OCI-LY1 (cell line): ENCODE data around the gene CAPG.

Source experiments
- H2AFZ ChIP-seq: fragments of 200-600 bp; sonication (generic), shearing (Covaris generic); 2 replicates; pipeline ENCODE4 v1.6.0; 2014; ENCODE audit warnings: antibody characterized with exemption, mild to moderate bottlenecking, low read length
- H3F3A ChIP-seq: fragments of 200-600 bp; sonication (generic), shearing (Covaris generic); 2 replicates; pipeline ENCODE4 v1.6.0; 2014; ENCODE audit warnings: mild to moderate bottlenecking, antibody characterized with exemption, low read length, moderate library complexity; ENCODE audit not compliant: insufficient read depth
- H3K27ac ChIP-seq: fragments of 200-600 bp; sonication (generic); 2 replicates; pipeline ENCODE4 v1.5.1; 2014; ENCODE audit warnings: low read length, mixed run types, mild to moderate bottlenecking, low read depth; ENCODE audit not compliant: poor library complexity, severe bottlenecking
- H3K27me3 ChIP-seq: fragments of 200-600 bp; sonication (generic); 2 replicates; pipeline ENCODE4 v1.6.0; 2014; ENCODE audit warnings: antibody characterized with exemption, mild to moderate bottlenecking, low read length, moderate library complexity; ENCODE audit not compliant: insufficient read depth
- H3K36me3 ChIP-seq: fragments of 200-600 bp; sonication (generic); 2 replicates; pipeline ENCODE4 v1.6.1; 2014; ENCODE audit warnings: mild to moderate bottlenecking, antibody characterized with exemption, low read length, moderate library complexity, mixed read lengths; ENCODE audit not compliant: insufficient read depth
- H3K4me1 ChIP-seq: fragments of 200-600 bp; sonication (generic); 2 replicates; pipeline ENCODE4 v1.5.1; 2014; ENCODE audit warnings: mild to moderate bottlenecking, low read length, moderate library complexity; ENCODE audit not compliant: insufficient read depth, severe bottlenecking
- H3K4me2 ChIP-seq: fragments of 200-600 bp; sonication (generic), shearing (Covaris generic); 2 replicates; pipeline ENCODE4 v1.6.1; 2014; ENCODE audit warnings: low read length
- H3K4me3 ChIP-seq: fragments of 200-600 bp; sonication (generic); 2 replicates; pipeline ENCODE4 v1.5.1; 2014; ENCODE audit warnings: low read length, low read depth, mild to moderate bottlenecking, mixed read lengths; ENCODE audit not compliant: poor library complexity, severe bottlenecking
- H3K79me2 ChIP-seq: fragments of 200-600 bp; shearing (Covaris generic); 2 replicates; pipeline ENCODE4 v1.6.1; 2016; ENCODE audit warnings: mixed run types, low read length, mixed read lengths; ENCODE audit not compliant: insufficient read depth
- H3K9ac ChIP-seq: fragments of 200-600 bp; sonication (generic), shearing (Covaris generic); 2 replicates; pipeline ENCODE4 v1.6.1; 2014; ENCODE audit warnings: mild to moderate bottlenecking, low read length, mixed read lengths
- H3K9me2 ChIP-seq: fragments of 200-600 bp; sonication (generic), shearing (Covaris generic); 2 replicates; pipeline ENCODE4 v1.6.1; 2014; ENCODE audit warnings: low read depth, mild to moderate bottlenecking, low read length, mixed read lengths
- H3K9me3 ChIP-seq: fragments of 200-600 bp; shearing (Covaris generic); 2 replicates; pipeline ENCODE4 v1.6.1; 2014; ENCODE audit warnings: low read length, mixed read lengths
- H4K20me1 ChIP-seq: fragments of 200-600 bp; sonication (generic), shearing (Covaris generic); 2 replicates; pipeline ENCODE4 v1.6.0; 2016; ENCODE audit warnings: mild to moderate bottlenecking, low read length; ENCODE audit not compliant: insufficient read depth
- EZH2 ChIP-seq: fragments of 200-600 bp; sonication (generic), shearing (Covaris generic); IDR thresholded peaks from 2 replicates; pipeline ENCODE4 v1.8.0; 2017; ENCODE audit warnings: borderline replicate concordance, mixed run types, mild to moderate bottlenecking, antibody characterized with exemption, low read length, moderate library complexity, mixed read lengths
- TF ChIP-seq, protein P1 (sequence below): fragments of 200-600 bp; sonication (generic), shearing (Covaris generic); IDR thresholded peaks from 2 replicates; pipeline ENCODE4 v1.5.1; 2017; ENCODE audit warnings: mild to moderate bottlenecking, antibody characterized with exemption, low read length, moderate library complexity, mixed read lengths

Gene CAPG

DNA sequence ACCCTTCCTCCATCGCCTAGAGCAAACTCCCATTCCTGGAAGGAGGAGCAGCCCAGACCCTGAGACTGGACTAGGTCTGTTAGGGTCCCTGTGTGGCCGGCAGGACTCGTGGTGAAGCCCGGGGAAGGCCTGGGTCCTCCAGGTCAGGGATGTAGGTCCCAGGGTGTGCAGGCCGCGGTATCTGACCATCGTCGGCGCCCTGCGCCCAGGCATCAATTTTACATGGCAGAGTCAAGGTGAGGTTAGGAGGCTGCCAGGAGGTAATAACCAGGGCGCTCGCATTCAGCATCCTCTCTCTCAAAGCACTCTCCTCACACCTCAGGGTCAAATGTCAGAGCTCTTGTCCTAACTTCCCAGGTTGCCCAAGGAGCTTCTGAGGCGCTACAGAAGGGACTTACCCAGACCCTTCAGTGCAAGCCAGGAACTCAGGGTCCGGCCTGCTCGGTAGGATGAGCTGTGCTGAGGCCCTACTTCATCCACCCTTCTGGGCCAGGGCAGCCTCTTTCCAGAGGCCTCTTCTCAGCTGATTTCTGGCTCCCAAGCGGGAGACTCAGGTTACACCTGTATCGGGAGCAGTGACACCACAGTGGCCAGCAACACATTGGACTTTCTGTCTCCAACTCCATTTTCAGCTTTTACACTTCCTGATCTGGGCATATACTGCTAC is 9.0 kb upstream of the CAPG start:
- H3K9ac ChIP-seq, result peak overlapping the region; percentile 82
- H2AFZ ChIP-seq, result peak overlapping the region; percentile 5; the same call in 1 of the 2 replicates
- no peaks in the 10 kb centered on the region for H3K27me3 ChIP-seq
- TF ChIP-seq, protein P1, sequence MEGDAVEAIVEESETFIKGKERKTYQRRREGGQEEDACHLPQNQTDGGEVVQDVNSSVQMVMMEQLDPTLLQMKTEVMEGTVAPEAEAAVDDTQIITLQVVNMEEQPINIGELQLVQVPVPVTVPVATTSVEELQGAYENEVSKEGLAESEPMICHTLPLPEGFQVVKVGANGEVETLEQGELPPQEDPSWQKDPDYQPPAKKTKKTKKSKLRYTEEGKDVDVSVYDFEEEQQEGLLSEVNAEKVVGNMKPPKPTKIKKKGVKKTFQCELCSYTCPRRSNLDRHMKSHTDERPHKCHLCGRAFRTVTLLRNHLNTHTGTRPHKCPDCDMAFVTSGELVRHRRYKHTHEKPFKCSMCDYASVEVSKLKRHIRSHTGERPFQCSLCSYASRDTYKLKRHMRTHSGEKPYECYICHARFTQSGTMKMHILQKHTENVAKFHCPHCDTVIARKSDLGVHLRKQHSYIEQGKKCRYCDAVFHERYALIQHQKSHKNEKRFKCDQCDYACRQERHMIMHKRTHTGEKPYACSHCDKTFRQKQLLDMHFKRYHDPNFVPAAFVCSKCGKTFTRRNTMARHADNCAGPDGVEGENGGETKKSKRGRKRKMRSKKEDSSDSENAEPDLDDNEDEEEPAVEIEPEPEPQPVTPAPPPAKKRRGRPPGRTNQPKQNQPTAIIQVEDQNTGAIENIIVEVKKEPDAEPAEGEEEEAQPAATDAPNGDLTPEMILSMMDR, result no peak
- no peak for TF ChIP-seq EZH2
- peak overlapping the region; percentile 76 for H3K4me3 ChIP-seq
- H4K20me1 ChIP-seq, result no peaks in the 10 kb centered on the region
- no peaks in the 10 kb centered on the region for H3F3A ChIP-seq
- peak overlapping the region; percentile 93 for H3K4me2 ChIP-seq
- H3K79me2 ChIP-seq, result no peaks in the 10 kb centered on the region
- peaks cover 36% of the 10 kb centered on the region for H3K4me1 ChIP-seq
- H3K27ac ChIP-seq, result peak overlapping the region; percentile 80
- H3K9me2 ChIP-seq, result no peaks in the 10 kb centered on the region
- H3K36me3 ChIP-seq, result no peaks in the 10 kb centered on the region
- no peaks in the 10 kb centered on the region for H3K9me3 ChIP-seq

GRCh38 chr2:85418132-85419008 is 8.2 kb upstream of the CAPG start, which contains the start of gene SH2D6:
Gene SH2D6 (plus strand): TSS chr2:85418714. CDS start chr2:85429466, 10,752 bp downstream.
- H3K4me3 ChIP-seq, result peak within 1 kb of the TSS; percentile 76
- peak within 1 kb of the TSS; percentile 82 for H3K9ac ChIP-seq
- H3K79me2 ChIP-seq, result no peaks in the 10 kb centered on the region
- peak within 1 kb of the TSS; percentile 93 for H3K4me2 ChIP-seq
- no peaks in the 10 kb centered on the region for H3K36me3 ChIP-seq
- peak within 1 kb of the TSS; percentile 80 for H3K27ac ChIP-seq
- no peak for TF ChIP-seq EZH2
- TF ChIP-seq, protein P1, result no peak
- no peaks in the 10 kb centered on the region for H3F3A ChIP-seq
- peaks cover 40% of the 10 kb centered on the region for H3K4me1 ChIP-seq
- no peaks in the 10 kb centered on the region for H4K20me1 ChIP-seq
- H3K27me3 ChIP-seq, result no peaks in the 10 kb centered on the region
- no peaks in the 10 kb centered on the region for H3K9me2 ChIP-seq
- peak within 1 kb of the TSS; percentile 85; the same call in 1 of the 2 replicates for H2AFZ ChIP-seq
- no peaks in the 10 kb centered on the region for H3K9me3 ChIP-seq

DNA sequence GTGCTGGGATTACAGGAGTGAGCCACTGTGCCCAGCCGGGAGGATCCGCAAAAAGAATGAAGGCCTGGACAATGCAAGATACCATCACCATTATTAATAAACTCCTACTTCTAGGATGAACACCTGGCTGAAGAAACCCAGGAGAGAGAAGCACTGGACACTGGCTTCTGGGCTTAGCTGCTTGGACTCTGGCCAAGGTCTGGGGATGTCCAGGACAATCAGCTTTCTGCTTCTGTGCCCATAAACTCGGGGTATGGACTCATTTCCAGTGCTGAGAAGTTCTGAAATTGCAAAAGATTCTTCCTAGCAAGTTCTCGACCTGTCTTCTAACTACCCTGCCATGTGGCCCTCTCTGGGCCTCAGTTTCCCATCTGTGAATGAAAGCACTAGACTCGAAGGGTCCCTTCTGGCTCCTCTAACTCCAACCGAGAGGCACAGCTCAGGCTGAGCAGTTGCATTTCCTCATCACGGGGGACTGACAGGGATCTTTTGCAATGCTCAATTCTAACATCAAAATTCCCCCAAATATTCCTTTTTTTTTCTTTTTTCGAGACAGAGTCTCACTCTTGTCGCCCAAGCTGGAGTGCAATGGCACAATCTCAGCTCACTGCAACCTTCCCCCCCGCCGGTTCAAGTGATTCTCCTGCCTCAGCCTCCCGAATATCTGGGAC is 5.9 kb upstream of the CAPG start:
- H3K36me3 ChIP-seq, result no peaks in the 10 kb centered on the region
- H3F3A ChIP-seq, result no peaks in the 10 kb centered on the region
- no peak overlapping the region for H3K9ac ChIP-seq
- no peak overlapping the region for H3K4me2 ChIP-seq
- H2AFZ ChIP-seq, result no peak overlapping the region
- no peak for TF ChIP-seq EZH2
- TF ChIP-seq, protein P1, result no peak
- no peaks in the 10 kb centered on the region for H3K79me2 ChIP-seq
- peaks cover 36% of the 10 kb centered on the region for H3K4me1 ChIP-seq
- no peaks in the 10 kb centered on the region for H3K9me2 ChIP-seq
- H3K4me3 ChIP-seq, result no peak overlapping the region
- no peak overlapping the region for H3K27ac ChIP-seq
- no peaks in the 10 kb centered on the region for H3K9me3 ChIP-seq
- no peaks in the 10 kb centered on the region for H3K27me3 ChIP-seq
- no peaks in the 10 kb centered on the region for H4K20me1 ChIP-seq
